HAP-1 (cell line): Measurements from ENCODE around the gene BCAS1.

Source experiments
- DNase-seq, 2 experiments: peaks; one replicate each; pipeline ENCODE4 v3.0.0-alpha.2; 2016 to 2020; ENCODE audit warnings: low spot score in 2 of 2
- H3K27me3 ChIP-seq: fragments of 250-450 bp; sonication (Bioruptor Pico); 2 replicates; pipeline ENCODE4 v1.5.1; 2020; ENCODE audit warnings: low read depth, mild to moderate bottlenecking, moderate library complexity
- H3K36me3 ChIP-seq: fragments of 250-450 bp; sonication (Bioruptor Pico); replicated peaks from 2 replicates; pipeline ENCODE4 v1.5.1; 2020; ENCODE audit warnings: mild to moderate bottlenecking
- H3K4me1 ChIP-seq: fragments of 250-450 bp; sonication (Bioruptor Pico); 2 replicates; pipeline ENCODE4 v1.5.1; 2020; ENCODE audit warnings: mild to moderate bottlenecking
- H3K4me3 ChIP-seq: fragments of 250-450 bp; sonication (Bioruptor Pico); 2 replicates; pipeline ENCODE4 v1.5.1; 2020; ENCODE audit warnings: mild to moderate bottlenecking, moderate library complexity
- H3K9me3 ChIP-seq: fragments of 250-450 bp; sonication (Bioruptor Pico); 2 replicates; pipeline ENCODE4 v1.5.1; 2020; ENCODE audit warnings: mild to moderate bottlenecking, moderate library complexity
- in situ Hi-C: fragments of 300-500 bp; cut with MboI; formaldehyde crosslinking; loops from 3 replicates; pipeline ENCODE4 v1.14.3; 2020; ENCODE audit warnings: low sequenced_read_pairs, inconsistent platforms, mixed read lengths

Gene BCAS1

GRCh38 chr20:53896647-53897046, 173.7 kb downstream of the BCAS1 start:
- in situ Hi-C loops, result no loop called here
- Histone ChIP-seq H3K4me1 (peaks cover 21% of the 10 kb centered on the region), H3K9me3 (no peaks in the 10 kb centered on the region), H3K27me3 (no peaks in the 10 kb centered on the region), H3K36me3 (no peaks in the 10 kb centered on the region), H3K4me3 (no peak overlapping the region)
- no peak for DNase-seq

GRCh38 chr20:53896041-53896440, 174.4 kb downstream of the BCAS1 start:
- no peaks in the 10 kb centered on the region for H3K27me3 ChIP-seq
- H3K4me1 ChIP-seq, result peaks cover 19% of the 10 kb centered on the region
- H3K9me3 ChIP-seq, result no peaks in the 10 kb centered on the region
- no peak for DNase-seq
- in situ Hi-C loops, result no loop called here
- H3K36me3 ChIP-seq, result no peaks in the 10 kb centered on the region
- no peak overlapping the region for H3K4me3 ChIP-seq

DNA sequence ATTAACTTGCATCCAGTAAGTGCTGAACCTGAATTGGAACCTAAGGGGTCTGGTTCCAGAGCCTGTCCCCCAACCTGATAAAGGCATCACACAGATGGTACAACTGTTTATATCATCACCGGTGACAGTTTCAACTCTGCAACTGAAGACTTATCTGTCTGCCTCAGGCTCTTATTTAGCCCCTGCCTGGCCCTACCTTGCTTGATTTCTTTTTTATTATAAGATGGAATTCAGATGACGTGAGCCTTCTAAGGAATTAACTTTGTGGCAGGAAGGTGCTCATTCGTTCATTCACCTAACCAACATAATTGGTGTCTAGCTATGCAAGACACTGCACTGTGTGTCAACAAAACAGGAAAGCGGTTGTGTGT, 175.0 kb downstream of the BCAS1 start:
- in situ Hi-C loops, result no loop called here
- Histone ChIP-seq H3K4me1 (peaks cover 13% of the 10 kb centered on the region), H3K36me3 (no peaks in the 10 kb centered on the region), H3K27me3 (no peaks in the 10 kb centered on the region), H3K9me3 (no peaks in the 10 kb centered on the region), H3K4me3 (no peak overlapping the region)
- DNase-seq, result no peak

DNA sequence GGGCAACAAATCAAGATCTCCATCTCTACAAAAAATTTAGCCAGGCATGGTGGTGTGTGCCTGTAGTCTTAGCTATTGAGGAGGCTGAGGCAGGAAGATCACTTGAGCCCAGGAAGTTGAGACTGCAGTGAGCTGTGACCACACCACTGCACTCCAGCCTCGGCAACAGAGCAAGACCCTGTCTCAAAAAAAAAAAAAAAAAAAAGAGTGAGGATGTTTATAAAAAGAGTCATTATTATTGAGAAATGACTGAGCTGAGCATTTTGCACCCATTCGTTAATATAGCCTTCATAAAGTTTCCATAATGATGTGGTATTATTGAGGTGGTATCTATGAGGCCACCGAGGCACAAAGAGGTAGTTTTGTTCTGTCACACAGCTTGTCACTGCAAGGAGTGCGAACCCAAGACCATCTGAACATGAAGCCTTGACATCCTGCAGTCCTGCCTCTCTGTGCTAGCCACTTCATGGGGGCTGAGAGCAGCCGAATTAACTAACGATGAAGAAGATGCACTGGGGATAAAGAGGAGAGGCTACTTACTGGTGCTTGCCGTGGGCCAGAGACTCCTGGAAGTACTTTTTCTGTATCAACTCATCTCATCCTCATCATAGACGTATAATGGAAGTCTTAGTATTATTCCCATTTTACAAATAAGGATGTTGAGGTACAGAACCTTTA, 175.5 kb downstream of the BCAS1 start:
- DNase-seq, result no peak
- Histone ChIP-seq H3K4me3 (no peak overlapping the region), H3K36me3 (no peaks in the 10 kb centered on the region), H3K4me1 (peaks cover 11% of the 10 kb centered on the region), H3K27me3 (no peaks in the 10 kb centered on the region), H3K9me3 (no peaks in the 10 kb centered on the region)
- in situ Hi-C loops, result no loop called here
